GM12864 (cell line): ENCODE measurements around the gene ZGPAT.

Experiments used
- DNase-seq: peaks from one replicate; pipeline ENCODE4 v3.0.0-alpha.2; 2011; ENCODE audit warnings: low read depth
- H3K4me3 ChIP-seq: 2 replicates; pipeline ENCODE4 v1.5.1; 2011; ENCODE audit warnings: mild to moderate bottlenecking, low read depth, low read length, control low read depth
- TF ChIP-seq, protein P1 (sequence below): IDR thresholded peaks from 2 replicates; pipeline ENCODE4 v1.5.1; 2011; ENCODE audit warnings: low read depth, mild to moderate bottlenecking, moderate library complexity, low read length, control low read depth, inconsistent platforms; ENCODE audit errors: missing control alignments

ZGPAT gene

DNA sequence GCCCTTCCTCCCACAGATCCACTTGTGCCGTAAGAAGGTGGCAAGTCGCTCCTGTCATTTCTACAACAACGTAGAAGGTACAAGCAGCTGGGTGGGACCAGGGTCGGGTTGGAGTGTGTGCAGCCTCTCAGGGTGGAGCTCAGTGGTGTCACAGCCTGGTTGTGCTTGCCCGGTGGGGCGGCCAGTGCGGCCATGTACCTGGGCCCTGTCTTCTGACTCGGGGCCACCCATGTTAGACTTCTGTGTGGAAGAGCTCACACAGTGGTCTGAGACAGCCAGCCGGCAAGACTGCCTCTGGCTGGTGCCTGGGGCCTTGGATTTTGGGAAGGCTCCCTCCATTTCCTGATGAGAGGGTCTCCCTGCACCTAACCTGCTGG lies 45.0 kb upstream of the ZGPAT start:
- TF ChIP-seq, protein P1, sequence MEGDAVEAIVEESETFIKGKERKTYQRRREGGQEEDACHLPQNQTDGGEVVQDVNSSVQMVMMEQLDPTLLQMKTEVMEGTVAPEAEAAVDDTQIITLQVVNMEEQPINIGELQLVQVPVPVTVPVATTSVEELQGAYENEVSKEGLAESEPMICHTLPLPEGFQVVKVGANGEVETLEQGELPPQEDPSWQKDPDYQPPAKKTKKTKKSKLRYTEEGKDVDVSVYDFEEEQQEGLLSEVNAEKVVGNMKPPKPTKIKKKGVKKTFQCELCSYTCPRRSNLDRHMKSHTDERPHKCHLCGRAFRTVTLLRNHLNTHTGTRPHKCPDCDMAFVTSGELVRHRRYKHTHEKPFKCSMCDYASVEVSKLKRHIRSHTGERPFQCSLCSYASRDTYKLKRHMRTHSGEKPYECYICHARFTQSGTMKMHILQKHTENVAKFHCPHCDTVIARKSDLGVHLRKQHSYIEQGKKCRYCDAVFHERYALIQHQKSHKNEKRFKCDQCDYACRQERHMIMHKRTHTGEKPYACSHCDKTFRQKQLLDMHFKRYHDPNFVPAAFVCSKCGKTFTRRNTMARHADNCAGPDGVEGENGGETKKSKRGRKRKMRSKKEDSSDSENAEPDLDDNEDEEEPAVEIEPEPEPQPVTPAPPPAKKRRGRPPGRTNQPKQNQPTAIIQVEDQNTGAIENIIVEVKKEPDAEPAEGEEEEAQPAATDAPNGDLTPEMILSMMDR, result no peak
- H3K4me3 ChIP-seq, result no peak overlapping the region
- DNase-seq, result no peak

DNA sequence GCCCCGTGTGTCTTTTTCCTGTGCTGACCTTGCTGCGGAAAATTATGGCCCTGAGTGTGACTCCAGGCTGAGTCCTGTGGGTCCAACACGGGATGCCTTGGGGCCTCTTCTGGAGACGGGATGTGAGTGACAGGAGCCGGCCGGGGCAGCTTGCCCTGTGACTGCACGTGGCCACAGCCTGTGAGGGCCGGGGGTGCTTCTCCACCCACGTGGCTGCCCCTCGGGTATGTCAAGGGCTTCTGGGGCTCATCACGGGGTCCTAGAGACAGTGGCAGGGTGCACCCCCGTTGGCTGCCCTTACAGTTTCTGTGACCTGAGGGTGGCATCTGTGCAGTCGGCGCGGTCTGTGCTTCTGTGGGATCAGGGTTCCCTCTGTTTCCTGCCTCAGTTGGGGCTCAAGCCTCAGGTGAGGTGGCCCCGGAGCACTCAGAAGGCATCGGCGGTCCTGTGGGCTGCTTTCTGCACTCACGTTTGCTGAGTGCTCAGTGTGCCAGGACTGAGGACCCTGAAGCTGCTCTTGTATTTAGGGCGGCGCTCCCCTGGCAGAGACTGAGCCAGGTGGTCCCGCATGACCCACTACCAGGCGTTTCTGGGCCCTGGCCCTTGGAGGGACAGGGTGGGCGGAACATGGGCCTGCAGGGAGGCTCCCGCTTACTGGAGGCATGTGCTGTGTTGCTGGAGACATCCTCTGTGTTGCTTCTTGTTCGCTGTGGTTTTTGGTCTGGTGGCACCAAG lies 44.3 kb upstream of the ZGPAT start:
- H3K4me3 ChIP-seq, result no peak overlapping the region
- no peak for DNase-seq
- TF ChIP-seq, protein P1, result no peak

DNA sequence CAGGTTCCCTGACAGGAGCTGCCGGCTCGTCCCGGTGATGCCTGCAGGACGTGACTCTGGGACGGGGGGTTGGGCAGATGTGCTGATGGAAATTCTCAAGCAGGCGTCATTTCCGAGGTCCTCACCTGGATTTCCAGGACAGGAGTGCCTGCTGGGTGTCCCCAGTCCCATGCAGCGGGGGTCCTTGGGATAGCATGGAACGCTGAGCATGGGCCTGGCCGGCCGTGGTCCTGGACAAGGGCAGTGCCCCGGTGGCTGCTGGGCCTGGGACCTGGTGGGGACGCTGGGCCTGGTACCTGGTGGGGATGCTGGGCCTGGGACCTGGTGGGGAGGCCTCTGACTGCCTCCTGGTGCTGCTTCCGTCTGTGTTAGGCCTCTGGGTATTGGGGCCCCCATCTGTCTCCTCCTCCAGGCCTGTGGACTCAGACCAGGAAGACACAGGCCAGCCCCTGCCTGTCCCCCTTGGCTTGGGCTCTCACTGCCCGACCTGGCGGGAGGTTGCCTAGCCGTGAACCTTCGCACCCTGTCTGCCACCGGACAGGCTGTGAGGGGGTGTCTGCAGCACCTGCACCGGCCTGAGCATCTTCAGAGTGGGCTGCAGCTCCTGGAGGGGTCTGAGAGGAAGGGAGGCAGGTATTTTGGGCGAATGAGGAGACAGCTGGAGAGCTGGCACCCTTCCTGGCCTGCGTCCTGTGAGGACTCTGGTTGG lies 43.5 kb upstream of the ZGPAT start:
- H3K4me3 ChIP-seq, result no peak overlapping the region
- TF ChIP-seq, protein P1, result no peak
- DNase-seq, result no peak

DNA sequence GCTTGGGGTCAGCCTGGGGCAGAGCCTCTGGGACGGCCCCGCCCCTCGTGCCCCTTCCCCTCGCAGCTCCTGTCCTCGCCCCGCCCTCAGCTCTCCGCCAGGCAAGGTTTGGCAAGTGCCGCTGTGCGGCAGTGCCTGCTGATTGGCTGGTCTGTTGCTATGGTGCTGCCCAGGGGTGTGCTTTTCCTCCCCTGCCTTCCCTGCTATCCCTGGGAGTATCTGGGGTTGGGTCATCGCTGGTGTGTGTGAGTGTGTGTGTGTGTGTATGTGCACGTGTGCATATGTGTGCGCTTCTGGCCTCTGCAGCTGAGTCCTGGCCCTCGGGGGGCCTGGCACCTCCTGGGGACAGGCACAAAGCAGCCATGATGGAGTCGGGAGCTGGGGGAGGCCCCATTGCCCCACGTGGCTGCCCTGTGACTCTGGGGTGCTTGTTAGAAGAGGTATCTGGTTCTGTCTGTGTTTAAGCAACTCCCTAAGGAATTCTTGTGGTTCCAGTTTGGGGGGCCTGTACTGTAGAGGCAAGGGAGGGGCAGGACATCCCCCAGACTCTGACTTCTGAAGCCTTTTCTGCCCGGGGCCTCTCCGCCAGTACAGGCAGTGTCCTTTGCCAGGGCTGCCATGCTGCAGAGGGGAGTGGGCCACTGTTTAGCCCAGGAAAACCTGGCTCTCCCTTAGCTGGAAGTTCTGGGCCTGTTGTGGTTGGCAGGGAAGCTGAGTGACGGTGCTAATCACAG lies 42.8 kb upstream of the ZGPAT start:
- H3K4me3 ChIP-seq, result no peak overlapping the region
- no peak for DNase-seq
- TF ChIP-seq, protein P1, result no peak

DNA sequence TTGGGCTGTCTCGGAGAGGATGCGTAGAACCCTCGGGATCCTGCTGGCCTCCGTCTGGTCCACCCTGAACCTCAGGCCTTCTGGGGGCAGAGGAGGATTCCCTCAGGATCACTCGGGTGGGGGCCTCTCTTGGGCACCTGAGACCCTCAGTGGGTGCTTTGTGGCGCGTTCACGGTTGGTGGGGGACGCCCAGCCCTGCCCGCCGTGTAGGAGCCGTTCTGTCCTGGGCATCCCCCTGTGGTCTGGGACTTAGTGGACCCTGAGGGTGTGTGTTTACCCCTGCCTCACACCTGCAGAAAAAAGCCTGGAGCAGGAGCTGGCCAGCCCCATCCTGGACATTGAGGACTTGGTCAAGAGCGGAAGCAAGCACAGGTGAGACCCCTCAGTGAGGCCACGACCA lies 42.1 kb upstream of the ZGPAT start:
- TF ChIP-seq, protein P1, result no peak
- DNase-seq, result no peak
- no peak overlapping the region for H3K4me3 ChIP-seq

DNA sequence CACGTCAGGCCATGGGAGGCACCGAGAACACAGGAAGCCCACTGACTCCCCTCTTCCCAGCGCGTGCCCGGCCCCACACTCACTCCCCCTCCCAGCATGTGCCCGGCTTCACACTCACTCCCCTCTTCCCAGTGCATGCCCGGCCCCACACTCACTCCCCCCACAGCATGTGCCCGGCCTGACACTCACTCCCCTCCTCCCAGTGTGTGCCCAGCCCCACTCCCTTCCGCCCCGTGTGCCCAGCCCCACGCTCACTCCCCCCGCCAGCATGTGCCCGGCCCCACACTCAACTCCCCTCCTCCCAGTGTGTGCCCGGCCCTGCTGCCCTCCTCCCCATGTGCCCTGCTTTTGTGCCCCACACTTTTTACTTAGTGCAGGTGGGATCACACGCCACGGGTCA lies 40.0 kb upstream of the ZGPAT start:
- no peak for DNase-seq
- H3K4me3 ChIP-seq, result no peak overlapping the region
- TF ChIP-seq, protein P1, result no peak
